Measurements from ENCODE around the gene BAX. TPM values are rescaled to one million over a fixed set of nuclear protein-coding genes. Genes with fewer than 3 reads are reported as not detected.

BAX gene
- total RNA-seq, 1 donor from 2014 or later = 161 TPM

DNA sequence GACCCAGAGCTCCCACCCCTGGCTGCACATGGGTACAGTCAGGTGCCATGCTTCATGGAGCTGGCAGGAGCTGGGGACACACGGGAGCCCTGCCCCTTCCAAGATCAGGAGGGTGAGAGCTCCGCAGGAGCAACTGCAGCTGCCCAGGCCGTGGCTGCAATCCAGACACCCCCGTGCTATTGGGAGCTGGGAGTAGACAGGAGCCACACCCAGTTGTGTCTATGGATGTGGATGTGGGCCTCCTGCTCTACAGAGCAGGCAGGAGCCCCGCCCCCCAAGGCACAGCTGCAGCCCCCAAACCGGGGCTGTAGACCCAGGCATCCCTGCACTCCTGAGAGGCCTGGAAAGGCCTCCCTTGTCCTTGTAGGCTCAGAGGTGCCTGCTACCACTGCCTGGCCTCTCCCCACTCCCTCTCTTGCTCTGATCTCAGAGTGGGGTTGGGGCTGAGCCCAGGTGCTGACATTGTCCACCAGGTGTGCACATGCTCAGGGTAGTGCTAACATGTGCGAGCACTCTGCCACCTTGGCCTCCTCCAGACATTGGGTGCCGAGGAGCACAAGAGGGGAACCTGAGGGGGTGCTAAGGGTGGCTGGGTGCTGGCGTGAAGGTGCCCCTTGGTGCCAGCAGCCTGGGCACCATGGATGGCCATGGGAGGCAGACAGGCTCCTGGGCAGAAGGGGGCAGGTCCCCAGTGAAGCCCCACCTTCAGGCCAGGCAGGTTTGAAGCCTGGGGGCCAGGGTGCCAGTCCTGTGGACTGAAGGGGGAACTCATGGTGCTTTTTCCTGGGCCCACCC, 8.0 kb upstream of the BAX start:
- Mint-ChIP-seq H3K4me3 (no peak overlapping the region), H3K36me3 (no peaks in the 10 kb centered on the region), H3K4me1 (ENCODE audit: unreplicated experiment) (no peaks in the 10 kb centered on the region), H3K27me3 (no peaks in the 10 kb centered on the region), H3K27ac (no peak overlapping the region), H3K9me3 (no peaks in the 10 kb centered on the region)
- TF ChIP-seq, protein P1, sequence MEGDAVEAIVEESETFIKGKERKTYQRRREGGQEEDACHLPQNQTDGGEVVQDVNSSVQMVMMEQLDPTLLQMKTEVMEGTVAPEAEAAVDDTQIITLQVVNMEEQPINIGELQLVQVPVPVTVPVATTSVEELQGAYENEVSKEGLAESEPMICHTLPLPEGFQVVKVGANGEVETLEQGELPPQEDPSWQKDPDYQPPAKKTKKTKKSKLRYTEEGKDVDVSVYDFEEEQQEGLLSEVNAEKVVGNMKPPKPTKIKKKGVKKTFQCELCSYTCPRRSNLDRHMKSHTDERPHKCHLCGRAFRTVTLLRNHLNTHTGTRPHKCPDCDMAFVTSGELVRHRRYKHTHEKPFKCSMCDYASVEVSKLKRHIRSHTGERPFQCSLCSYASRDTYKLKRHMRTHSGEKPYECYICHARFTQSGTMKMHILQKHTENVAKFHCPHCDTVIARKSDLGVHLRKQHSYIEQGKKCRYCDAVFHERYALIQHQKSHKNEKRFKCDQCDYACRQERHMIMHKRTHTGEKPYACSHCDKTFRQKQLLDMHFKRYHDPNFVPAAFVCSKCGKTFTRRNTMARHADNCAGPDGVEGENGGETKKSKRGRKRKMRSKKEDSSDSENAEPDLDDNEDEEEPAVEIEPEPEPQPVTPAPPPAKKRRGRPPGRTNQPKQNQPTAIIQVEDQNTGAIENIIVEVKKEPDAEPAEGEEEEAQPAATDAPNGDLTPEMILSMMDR (conservative IDR thresholded peaks at IDR 0.05) = no peak
- DNase-seq (ENCODE audit: extremely low spot score, unreplicated experiment) = no peak

DNA sequence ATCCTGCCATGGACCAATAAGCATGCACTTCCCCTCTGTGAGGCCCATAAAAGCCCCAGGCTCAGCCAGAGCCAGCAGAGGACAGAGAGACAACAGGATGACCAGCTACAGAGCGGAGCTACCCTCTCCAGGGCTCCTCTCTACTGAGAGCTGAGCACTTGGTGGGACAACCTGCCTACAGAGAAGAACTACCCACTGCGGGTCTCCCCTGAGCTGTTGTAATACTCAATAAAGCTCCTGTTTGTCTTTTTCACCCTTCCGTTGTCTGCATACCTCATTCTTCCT, 7.5 kb upstream of the BAX start:
- H3K36me3 Mint-ChIP-seq = no peaks in the 10 kb centered on the region
- H3K27me3 Mint-ChIP-seq = no peaks in the 10 kb centered on the region
- H3K27ac Mint-ChIP-seq = no peak overlapping the region
- no peak for DNase-seq (ENCODE audit: extremely low spot score, unreplicated experiment)
- no peak overlapping the region for H3K4me3 Mint-ChIP-seq
- TF ChIP-seq, protein P1 (conservative IDR thresholded peaks at IDR 0.05) = no peak
- no peaks in the 10 kb centered on the region for H3K4me1 Mint-ChIP-seq (ENCODE audit: unreplicated experiment)
- H3K9me3 Mint-ChIP-seq = no peaks in the 10 kb centered on the region

DNA sequence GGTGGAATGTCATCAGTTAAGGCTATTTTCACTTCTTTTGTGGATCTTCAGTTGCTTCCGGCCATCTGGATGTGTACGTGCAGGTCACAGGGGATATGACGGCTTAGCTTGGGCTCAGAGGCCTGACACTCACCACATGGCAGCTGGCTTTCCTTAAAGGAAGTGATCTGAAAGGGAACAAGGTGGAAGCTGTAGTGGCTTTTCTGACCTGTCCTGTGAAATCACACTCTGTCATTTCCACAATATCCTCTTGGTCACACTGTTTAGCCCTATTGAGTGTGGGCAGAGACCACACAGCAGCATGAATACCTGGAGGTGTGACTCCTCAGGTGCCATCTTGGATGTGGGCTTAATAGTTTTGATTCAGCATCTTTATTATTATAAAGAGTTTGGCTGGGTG, 4.5 kb upstream of the BAX start:
- H3K36me3 Mint-ChIP-seq = no peaks in the 10 kb centered on the region
- H3K27me3 Mint-ChIP-seq = no peaks in the 10 kb centered on the region
- no peak for DNase-seq (ENCODE audit: extremely low spot score, unreplicated experiment)
- no peak overlapping the region for H3K4me3 Mint-ChIP-seq
- peaks cover 4% of the 10 kb centered on the region for H3K4me1 Mint-ChIP-seq (ENCODE audit: unreplicated experiment)
- H3K27ac Mint-ChIP-seq = peak overlapping the region; percentile 23
- H3K9me3 Mint-ChIP-seq = no peaks in the 10 kb centered on the region
- TF ChIP-seq, protein P1 (conservative IDR thresholded peaks at IDR 0.05) = no peak

DNA sequence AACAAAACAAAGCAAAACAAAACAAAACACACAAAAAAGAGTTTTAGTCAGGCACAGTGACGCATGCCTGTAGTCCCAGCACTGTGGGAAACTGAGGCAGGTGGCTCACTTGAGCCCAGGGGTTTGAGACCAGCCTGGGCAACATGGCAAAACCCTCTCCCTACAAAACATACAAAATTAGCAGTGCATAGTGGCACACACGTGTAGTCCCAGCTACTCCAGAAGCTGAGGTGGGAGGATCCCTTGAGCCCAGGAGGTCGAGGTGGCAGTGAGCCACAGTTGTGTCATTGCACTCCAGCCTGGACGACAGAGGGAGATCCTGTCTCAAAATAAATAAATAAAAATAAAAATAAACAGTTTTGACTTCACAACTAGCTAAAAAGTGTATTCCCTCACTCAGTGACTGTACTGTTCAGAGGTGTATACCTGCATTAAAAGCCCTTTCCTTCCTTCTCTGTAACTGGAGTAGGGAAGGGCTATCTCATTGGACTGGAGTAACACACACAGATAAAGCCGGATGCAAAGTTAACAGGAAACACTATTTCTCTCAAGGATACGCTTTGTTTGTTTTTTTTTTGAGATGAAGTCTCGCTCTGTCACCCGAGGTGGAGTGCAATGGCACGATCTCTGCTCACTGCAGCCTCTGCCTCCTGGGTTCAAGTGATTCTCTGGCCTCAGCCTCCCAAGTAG, 3.7 kb upstream of the BAX start:
- peaks cover 12% of the 10 kb centered on the region for H3K4me1 Mint-ChIP-seq (ENCODE audit: unreplicated experiment)
- DNase-seq (ENCODE audit: extremely low spot score, unreplicated experiment) = no peak
- no peaks in the 10 kb centered on the region for H3K36me3 Mint-ChIP-seq
- no peak overlapping the region for H3K4me3 Mint-ChIP-seq
- no peak overlapping the region for H3K27ac Mint-ChIP-seq
- TF ChIP-seq, protein P1 (conservative IDR thresholded peaks at IDR 0.05) = no peak
- H3K9me3 Mint-ChIP-seq = no peaks in the 10 kb centered on the region
- H3K27me3 Mint-ChIP-seq = no peaks in the 10 kb centered on the region

DNA sequence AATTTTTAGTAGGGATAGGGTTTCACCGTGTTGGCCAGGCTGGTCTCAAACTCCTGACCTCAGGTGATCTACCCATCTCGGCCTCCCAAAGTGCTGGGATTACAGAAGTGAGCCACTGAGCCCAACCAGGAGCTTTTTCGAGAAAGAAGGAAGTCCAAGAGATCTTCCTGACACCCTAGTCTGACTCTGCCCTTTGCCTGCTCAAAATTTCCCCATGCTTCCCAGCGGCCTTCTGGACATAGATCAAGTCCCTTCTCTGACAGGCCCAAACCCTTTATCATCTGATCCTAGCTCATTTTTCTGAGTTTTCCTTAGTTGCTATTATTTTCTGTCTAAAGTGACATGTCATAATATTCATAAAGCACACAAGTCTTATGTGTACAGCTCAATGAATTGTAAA, 1.5 kb upstream of the BAX start:
- TF ChIP-seq, protein P1 (conservative IDR thresholded peaks at IDR 0.05) = no peak
- H3K27ac Mint-ChIP-seq = no peak overlapping the region
- no peak overlapping the region for H3K4me3 Mint-ChIP-seq

More for the DNA sequence above, 1.5 kb upstream of the BAX start:
- Mint-ChIP-seq H3K36me3 (peaks cover 11% of the 10 kb centered on the region), H3K9me3 (no peaks in the 10 kb centered on the region), H3K27me3 (no peaks in the 10 kb centered on the region), H3K4me1 (ENCODE audit: unreplicated experiment) (peaks cover 16% of the 10 kb centered on the region)
- DNase-seq (ENCODE audit: extremely low spot score, unreplicated experiment) = no peak
